Middle frontal gyrus (tissue), 1 donor: ENCODE data around the gene PDCD1LG2.
"Not testable (repeated sequence)": the region's sequence is repeated elsewhere in the genome, so short reads cannot be mapped to it uniquely, and the experiment has no call there.

Source experiments
- DNase-seq: peaks from one replicate; pipeline ENCODE4 v3.0.0-alpha.2; 2015; ENCODE audit warnings: low spot score; ENCODE audit errors: extremely low spot score

The PDCD1LG2 gene

DNA sequence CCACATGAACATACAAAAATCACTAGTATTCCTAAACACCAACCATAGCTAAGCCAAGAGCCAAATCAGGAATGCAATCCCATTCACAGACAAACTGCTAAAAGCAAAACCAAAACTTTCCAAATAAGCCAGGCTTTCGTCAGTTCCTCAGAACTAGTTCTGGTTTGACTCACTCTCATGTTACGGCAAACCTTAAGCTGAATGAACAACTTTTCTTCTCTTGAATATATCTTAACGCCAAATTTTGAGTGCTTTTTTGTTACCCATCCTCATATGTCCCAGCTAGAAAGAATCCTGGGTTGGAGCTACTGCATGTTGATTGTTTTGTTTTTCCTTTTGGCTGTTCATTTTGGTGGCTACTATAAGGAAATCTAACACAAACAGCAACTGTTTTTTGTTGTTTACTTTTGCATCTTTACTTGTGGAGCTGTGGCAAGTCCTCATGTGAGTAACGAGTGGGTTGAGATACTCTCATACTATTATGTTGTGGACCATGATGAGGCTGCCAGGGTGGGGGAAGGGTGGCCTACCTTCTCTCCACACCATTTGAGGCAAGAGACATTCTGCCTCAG lies at the start of gene PDCD1LG2:
TSS of gene PDCD1LG2 (plus strand) at position 172 of the 572 bp plus-strand sequence. CDS start 12,016 bp downstream, outside the sequence.
- no peak for DNase-seq

DNA sequence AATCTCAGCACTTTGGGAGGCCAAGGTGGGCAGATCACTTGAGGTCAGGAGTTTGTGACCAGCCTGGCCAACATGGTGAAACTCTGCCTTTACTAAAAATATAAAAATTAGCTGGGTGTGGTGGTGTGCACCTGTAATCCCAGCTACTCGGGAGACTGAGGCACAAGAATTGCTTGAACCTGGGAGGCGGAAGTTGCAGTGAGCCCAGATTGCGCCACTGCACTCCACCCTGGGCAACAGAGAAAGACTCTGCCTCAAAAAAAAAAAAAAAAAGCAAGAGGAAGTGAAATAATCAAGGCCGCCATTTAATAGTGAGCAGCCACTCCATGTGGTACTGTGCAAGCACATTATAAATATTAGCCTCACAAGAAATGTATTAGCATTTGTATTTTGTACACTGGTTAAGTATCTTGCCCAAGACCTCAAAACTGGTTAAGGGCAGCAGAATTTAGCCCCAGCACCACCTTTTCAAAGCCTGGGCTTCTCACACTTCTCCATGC lies 45.5 kb upstream of the PDCD1LG2 start:
- DNase-seq: not testable (repeated sequence)

DNA sequence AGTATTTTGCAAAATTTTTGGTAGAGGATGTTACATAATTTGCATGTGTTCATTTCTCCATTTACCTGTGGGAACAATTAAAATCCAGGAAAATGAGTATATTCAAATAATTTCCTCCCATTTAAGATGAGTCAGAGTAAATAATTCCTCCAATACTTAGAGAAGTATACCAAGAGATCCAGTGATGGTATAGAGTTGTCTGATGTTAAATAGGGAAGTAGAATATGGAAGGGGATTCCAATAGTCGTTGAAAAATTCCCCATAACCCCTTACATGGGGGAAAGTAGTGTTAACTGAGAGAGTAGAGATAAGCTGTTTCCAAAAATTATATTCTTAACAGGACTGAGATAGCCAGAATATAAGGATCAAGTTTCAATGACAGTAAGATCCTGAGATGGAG lies 44.3 kb upstream of the PDCD1LG2 start:
- no peak for DNase-seq

DNA sequence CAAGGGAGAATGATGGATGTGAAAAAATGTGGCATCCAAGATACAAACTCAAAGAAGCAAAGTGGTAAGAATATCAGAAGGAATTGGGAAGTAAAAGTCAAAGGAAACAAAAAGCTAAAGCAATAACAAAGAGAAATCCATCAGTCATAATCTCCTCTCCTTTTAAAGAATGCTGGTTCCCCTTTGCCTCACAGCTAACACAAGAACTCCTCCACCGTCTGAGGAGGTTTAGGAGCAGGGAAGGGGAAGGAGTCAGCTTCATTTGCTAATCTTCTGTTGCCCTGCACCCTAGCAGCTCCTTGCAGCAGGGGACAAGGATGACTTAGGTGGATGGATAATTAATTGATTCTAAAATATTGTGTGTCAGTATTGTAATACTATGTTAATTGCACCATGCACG lies 43.6 kb upstream of the PDCD1LG2 start:
- no peak for DNase-seq

DNA sequence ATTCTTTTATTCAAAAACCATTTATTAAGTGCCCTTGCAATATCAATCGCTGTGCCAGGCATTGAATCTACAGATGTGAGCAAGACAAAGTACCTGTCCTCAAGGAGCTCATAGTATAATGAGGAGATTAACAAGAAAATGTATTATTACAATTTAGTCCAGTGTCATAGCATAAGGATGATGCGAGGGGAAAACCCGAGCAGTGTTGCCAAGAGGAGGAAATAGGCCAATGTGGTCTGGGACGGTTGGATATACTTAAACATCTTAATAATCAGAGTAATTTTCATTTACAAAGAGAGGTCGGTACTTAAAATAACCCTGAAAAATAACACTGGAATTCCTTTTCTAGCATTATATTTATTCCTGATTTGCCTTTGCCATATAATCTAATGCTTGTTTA lies 41.5 kb upstream of the PDCD1LG2 start:
- no peak for DNase-seq

DNA sequence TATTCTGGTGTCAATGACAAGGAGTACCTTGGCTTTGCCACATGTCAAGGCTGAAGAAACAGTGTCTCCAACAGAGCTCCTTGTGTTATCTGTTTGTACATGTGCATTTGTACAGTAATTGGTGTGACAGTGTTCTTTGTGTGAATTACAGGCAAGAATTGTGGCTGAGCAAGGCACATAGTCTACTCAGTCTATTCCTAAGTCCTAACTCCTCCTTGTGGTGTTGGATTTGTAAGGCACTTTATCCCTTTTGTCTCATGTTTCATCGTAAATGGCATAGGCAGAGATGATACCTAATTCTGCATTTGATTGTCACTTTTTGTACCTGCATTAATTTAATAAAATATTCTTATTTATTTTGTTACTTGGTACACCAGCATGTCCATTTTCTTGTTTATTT lies 40.2 kb upstream of the PDCD1LG2 start:
- no peak for DNase-seq

DNA sequence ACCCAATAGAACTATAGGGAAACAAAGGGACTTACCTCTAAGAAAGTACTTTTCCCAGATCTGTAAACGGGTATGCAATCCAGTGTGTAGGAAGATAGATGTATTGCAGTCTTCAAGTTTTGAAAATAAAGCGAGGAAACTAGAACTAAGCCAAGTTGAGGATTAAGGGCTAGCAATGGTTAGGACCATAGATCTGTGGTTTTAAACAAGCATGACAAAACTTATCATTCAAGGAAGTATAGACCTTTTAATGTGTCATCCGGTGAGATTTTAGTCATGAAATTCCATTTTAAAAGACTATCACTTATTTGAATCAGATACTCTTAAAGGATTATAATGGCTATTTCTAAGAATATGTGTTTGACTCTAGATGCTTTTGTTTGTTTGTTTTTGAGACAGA lies 39.5 kb upstream of the PDCD1LG2 start:
- DNase-seq: no peak

DNA sequence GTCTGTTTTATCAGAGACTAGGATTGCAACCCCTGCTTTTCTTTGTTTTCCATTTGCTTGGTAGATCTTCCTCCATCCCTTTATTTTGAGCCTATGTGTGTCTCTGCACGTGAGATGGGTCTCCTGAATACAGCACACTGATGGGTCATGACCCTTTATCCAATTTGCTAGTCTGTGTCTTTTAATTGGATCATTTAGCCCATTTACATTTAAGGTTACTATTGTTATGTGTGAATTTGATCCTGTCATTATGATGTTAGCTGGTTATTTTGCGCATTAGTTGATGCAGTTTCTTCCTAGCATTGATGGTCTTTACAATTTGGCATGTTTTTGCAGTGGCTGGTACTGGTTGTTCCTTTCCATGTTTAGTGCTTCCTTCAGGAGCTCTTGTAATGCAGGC lies 34.7 kb upstream of the PDCD1LG2 start:
- DNase-seq: not testable (repeated sequence)

DNA sequence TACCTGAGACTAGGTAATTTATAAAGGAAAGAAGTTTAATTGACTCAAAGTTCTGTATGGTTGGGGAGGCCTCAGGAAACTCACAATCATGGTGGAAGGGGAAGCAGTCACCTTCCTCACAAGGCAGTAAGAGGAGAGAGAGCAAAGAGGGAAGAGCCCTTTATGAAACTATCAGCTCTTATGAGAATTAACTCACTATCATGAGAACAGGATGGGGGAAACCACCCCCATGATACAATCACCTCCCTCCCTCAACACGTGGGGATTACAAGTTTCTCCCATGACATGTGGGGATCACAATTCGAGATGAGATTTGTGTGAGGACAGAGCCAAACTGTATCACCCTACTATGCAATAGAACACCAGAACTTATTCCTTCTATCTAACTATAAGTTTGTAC lies 32.1 kb upstream of the PDCD1LG2 start:
- no peak for DNase-seq

DNA sequence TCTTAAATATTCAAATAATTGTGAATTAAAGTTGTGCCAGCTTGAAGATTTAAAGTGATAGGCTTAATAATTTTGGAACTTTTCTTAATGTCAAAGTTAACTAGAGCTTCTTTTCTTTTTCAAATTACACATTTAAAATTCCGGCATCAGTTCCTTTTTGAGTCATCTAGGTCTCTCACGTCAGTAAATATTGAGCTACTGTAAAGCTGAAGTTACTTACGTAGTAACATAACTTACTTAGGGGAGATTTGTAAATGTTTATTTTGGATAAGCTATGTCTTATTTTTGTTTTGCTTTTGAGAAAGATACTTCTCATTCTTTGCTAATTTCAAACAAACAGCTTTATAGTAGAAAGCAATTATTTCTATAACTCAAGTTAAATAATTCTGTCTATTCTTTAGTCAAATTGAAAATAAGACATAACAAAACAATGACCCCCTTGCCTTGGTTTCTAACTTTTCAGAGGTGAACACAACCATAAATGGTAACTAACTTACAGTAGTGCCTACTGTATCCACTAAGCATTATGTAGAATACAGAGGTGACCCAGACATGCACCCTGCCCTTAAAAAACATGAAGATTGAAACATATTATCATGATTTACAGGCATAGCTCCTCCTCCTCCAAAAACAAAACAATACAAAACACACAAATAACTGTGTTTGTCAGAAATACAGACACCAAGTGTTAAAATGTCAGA lies 30.2 kb upstream of the PDCD1LG2 start:
- DNase-seq: no peak

DNA sequence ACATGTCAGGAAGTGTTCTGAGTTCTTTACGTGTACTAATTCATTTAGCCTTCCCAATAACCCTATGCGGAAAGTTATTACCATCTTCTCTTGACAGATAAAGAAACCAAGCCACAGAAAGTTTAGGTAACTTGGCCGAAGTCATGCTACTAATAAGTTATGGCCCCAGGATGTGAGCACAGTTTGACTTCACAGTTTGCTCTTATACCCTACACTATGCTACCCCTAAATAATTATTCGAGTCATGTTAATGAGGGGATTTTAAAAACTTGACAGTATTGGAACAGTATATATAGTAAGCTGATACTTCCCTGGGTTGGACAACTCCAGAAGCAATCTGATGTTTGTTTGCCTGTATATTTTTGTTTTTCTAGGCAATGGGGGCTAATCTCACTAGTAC lies 29.4 kb upstream of the PDCD1LG2 start:
- no peak for DNase-seq

DNA sequence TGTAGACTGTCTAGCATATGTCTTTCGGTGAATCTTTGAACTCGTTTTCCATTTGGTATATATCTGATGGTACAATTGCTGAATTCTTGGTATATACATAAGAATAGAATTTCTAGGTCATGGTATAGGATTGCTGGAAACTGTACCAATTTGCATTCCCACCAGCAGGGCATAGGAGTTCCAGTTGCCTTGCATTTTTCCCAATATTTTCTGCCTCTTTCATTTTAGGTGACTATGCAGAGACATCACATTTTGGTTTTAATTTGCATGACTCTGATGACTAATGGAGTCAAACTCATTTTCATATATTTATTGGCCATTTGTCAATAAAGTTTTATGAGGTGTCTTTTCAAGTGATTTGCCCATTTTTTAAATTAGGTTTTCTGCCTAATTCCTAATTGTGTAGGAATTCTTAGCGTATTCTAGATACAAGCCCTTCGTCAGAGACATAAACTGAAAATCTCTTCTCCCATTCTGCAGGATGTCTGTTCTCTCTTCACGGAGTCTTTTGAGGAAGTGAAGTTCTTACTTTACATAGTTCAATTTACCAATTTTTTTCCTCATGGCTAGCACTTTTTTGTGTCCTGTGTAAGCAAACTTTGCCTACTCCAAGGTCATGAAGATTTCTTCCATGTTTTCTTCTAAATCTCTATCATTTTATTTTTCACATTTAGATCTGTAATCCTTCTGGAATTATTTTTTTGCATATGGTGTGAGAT lies 28.9 kb upstream of the PDCD1LG2 start:
- no peak for DNase-seq

DNA sequence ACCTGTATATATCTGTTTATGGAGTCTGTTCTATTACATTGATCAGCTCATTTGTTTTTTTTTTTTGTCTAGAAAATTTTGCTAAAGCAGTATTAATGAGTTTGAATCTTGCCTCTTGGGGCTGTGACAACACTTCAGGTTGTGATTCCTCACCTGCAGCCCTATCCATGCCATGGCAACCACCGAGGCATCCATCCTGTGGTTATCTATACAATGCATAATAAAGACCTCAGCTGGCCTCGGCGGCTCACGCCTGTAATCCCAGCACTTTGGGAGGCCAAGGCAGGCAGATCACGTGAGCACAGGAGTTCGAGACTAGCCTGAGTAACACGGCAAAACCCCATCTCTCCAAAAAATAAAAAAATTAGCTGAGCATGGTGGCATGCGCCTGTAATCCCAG lies 28.1 kb upstream of the PDCD1LG2 start:
- DNase-seq: no peak

DNA sequence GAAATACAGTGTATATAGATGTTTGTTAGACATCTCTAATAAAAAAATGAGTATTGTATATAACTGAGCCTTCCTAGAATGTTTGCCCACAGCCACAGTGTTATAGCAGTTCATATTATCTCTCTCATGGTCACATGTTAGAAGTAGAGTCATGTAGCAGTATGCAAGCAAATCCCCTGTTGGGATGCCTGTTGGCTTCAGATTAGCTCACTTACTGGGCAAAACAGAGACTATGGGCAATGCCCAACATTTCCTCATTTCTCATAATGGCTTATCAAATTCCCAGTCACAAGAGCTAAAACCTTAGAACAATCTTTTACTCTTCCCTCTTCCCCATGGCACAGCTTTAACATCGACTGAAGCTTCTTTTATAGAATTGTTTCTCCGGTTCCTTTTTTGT lies 27.0 kb upstream of the PDCD1LG2 start:
- DNase-seq: no peak

DNA sequence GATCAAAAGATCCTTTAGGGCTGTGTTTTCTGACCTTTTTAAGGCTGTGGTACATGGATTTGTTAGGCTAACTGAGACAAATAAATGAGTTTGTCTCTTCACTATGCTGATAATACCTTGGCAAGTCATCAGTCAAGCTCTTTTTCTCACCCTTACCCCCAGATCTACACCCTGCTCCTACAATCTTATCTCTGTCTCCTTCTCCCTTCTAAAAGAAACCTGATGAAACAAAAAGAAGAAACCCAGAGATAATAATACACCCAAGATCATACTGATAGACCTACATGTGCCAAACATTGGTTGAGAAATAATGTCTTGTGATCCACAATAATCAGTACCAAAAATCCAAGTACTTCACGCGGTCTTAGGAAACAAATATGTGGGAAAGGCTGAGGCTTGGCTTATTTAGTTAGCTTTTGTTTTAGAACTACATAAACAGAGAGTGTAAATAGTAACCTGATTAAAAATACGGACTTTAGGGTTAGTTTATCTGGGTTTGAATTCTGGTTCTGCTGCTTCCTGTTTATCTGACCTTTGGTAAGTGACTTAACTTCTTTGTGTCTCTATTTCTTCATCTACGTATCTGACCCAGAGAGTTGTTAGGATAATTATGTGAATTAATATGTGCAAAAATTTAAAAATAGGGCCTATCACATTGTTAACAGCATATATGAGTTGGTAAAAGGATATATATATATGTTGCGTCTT lies 24.8 kb upstream of the PDCD1LG2 start:
- DNase-seq: no peak

DNA sequence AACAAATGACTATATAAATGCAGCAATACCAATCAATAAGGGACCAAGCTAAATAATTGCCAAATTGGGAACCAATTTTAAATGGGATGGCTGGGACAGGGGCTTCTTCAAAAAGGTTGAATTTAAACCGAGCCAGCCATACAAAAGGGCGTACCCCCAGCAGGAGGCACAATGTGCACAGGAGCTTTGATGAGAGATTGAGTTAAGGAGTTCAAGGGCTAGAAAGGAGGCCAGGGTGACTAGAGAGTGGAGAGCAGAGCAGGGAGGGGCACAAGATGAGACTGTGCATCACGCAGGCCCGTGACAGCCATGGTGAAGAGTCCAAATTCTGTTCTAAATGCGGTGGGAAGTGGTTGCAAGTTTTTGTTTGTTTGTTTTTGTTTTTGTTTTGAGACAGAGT lies 23.3 kb upstream of the PDCD1LG2 start:
- no peak for DNase-seq

DNA sequence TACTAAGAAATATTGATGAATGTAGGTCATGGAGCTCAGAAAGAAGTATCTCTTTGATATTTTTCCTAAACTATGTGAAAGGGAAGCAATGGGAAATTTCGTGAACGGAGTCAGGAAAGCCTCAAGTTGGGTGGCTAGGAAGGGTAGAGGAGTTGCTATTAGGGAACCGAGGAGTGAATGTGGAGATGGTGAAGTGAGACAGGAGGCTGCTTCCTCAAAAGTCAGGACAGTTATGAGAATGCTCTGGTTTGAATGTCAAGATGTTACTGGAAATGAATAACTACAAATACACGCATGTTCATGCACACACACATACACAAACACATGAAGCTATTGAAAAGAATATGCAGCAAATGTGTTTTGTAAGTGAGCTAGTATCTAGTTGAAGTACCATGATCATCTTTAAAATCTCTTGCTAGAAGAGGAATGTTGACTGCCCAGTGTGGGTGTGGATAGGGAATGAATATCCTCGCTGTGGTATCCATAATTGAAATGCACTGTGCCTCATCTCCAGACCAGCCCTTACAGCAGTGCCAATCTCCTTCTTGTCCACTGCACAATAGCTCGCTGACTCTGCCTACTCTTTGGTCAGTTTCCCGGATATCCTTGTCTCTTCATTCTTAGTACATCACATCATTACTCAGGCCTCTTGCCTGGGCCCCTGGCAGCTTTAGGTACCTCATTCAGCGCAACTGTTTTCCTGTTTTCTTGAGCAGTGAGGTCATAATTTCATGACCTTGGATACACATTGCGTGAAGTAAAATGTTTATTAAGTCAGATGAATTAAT lies 21.9 kb upstream of the PDCD1LG2 start:
- DNase-seq: no peak

DNA sequence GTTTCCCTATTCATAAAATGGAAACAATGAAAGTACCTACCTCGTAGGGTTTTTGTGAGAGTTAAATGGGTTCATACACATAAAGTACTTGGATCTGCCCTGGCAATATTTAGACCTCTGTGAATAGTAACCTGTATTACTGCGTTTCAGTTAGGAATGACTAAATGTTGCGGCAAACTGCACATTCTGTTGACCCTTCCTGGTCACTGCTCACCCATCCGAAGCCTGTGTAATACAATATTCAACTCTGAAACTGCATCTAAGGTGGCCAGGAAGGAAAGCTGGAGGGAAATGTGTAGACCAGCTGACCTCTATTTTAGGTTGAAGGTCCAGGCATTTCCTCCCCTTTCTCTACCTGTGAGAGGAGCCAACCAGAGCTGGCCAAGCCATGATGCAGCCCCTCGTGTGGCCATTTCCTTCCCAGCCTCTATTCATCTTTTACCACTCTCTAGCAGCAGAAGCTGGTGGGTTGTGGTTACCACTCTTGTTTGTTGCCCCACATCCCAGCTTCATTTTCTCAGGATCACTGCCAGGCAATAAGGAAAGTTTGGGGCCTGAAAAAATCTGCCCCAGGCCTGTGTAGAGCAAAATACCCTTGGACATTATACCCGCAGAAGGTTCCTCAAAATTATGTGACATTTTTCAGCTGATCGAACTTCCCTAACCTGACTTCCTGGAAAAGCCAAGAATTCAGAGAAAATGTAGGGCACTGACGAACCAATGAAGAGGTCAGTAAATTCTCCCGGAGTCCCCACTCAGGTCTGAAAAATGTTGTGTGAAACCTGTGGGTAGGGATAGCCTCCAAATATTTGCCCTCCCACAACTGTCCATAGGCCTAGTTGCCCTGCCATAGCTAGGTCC lies 20.5 kb upstream of the PDCD1LG2 start:
- no peak for DNase-seq

DNA sequence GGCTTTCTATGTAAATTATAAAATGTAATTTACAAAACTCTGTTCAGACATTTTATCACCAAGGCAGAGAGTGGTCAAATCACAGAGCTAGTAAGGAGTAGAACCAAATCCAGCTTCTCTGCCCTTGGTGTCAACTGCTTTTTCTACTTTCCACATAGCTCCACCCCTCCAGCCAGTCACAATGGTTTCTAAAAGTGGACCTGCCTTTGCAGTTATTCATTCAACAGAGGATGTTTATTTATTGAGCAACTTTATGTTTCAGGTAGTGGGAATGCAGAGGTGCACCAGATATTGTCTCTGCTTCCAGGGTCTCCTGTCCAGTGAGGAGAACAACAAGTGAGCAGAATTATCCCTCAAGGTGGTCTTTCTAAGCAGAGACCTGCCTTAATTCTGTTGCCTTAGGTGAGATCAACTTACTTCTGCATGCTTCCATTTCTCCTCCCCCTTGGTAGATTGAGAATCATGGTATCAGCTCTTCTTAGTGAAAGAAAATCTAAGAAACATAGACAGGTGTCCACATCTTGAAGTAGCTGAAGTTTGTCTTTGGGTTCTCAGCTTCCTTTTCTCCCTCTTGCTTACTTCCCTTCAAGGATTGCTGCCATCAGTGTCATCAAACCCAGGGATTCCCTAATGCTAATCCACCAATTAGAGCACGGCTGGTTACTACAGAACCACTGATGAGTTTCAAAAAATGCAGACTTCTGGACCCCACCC lies 17.2 kb upstream of the PDCD1LG2 start:
- DNase-seq: no peak
